Activated naive CD4-positive, alpha-beta T cell treated with Interleukin-2 at 50 U/mL for 16 hours (primary cell): ENCODE measurements around the gene BAIAP3.
A peak's percentile ranks its signal among the peaks of the same experiment; 100 is the strongest.

ENCODE experiments used
- DNase-seq: peaks from one replicate; pipeline ENCODE4 v3.0.0-alpha.2; 2020

The BAIAP3 gene

GRCh38 chr16:1349351-1349750, 15.9 kb downstream of the BAIAP3 start:
- no peak for DNase-seq

- no peak for DNase-seq
Observed at GRCh38 chr16:1349951-1350350, 16.5 kb downstream of the BAIAP3 start.

- no peak for DNase-seq
Observed at GRCh38 chr16:1350691-1351090, 17.2 kb downstream of the BAIAP3 start.

- no peak for DNase-seq
Observed at GRCh38 chr16:1351215-1351581, 17.8 kb downstream of the BAIAP3 start.

GRCh38 chr16:1351582-1352362, 18.3 kb downstream of the BAIAP3 start, which contains the start of the genes GNPTG and TSR3:
GNPTG (plus strand) TSS chr16:1351931; CDS start chr16:1351966, 35 bp downstream.
TSR3 (minus strand) TSS chr16:1351878; CDS start chr16:1351804, 74 bp downstream.
- peak; percentile 85 for DNase-seq

- DNase-seq, result no peak
Observed at GRCh38 chr16:1354815-1355540, 21.5 kb downstream of the BAIAP3 start.

GRCh38 chr16:1355591-1355990, 22.1 kb downstream of the BAIAP3 start:
- DNase-seq, result no peak

GRCh38 chr16:1356061-1356900, 22.8 kb downstream of the BAIAP3 start:
- DNase-seq, result no peak

GRCh38 chr16:1357906-1358566, 24.6 kb downstream of the BAIAP3 start:
- DNase-seq, result no peak

- no peak for DNase-seq
Observed at GRCh38 chr16:1361685-1362360, 28.4 kb downstream of the BAIAP3 start.

- no peak for DNase-seq
Observed at GRCh38 chr16:1362807-1363206, 29.4 kb downstream of the BAIAP3 start.

GRCh38 chr16:1363501-1364041, 30.1 kb downstream of the BAIAP3 start:
- DNase-seq, result peak; percentile 75

- DNase-seq, result no peak
Observed at GRCh38 chr16:1364510-1364909, 31.1 kb downstream of the BAIAP3 start.

- DNase-seq, result no peak
Observed at GRCh38 chr16:1366060-1366711, 32.7 kb downstream of the BAIAP3 start.

- no peak for DNase-seq
Observed at GRCh38 chr16:1366712-1367299, 33.4 kb downstream of the BAIAP3 start.

- DNase-seq, result no peak
Observed at GRCh38 chr16:1367486-1368174, 34.2 kb downstream of the BAIAP3 start.

GRCh38 chr16:1371054-1371978, 37.9 kb downstream of the BAIAP3 start:
- DNase-seq, result no peak

GRCh38 chr16:1372292-1372950, 39.0 kb downstream of the BAIAP3 start:
- DNase-seq, result no peak
